Loucy (cell line): ENCODE results near the gene PSMA8.
"Not testable (repeated sequence)": the region's sequence is repeated elsewhere in the genome, so short reads cannot be mapped to it uniquely, and the experiment has no call there.

Experiments used
- H2AFZ ChIP-seq: fragments of 200-600 bp; sonication (generic); 2 replicates; pipeline ENCODE4 v1.6.0; 2016; ENCODE audit warnings: antibody characterized with exemption, mild to moderate bottlenecking, low read length, moderate library complexity
- H3F3A ChIP-seq: fragments of 200-600 bp; 2 replicates; pipeline ENCODE4 v1.6.0; 2016; ENCODE audit warnings: antibody characterized with exemption, low read depth, mild to moderate bottlenecking
- H3K27me3 ChIP-seq: fragments of 200-600 bp; sonication (generic); 2 replicates; pipeline ENCODE4 v1.6.1; 2014; ENCODE audit warnings: low read length, mild to moderate bottlenecking; ENCODE audit not compliant: insufficient read depth, poor library complexity, severe bottlenecking
- H3K36me3 ChIP-seq: fragments of 200-600 bp; sonication (generic); 2 replicates; pipeline ENCODE4 v1.6.1; 2016; ENCODE audit warnings: low read length; ENCODE audit not compliant: insufficient read depth
- H3K4me1 ChIP-seq: fragments of 200-600 bp; sonication (generic); 2 replicates; pipeline ENCODE4 v1.5.1; 2014; ENCODE audit warnings: low read length, mild to moderate bottlenecking; ENCODE audit not compliant: insufficient read depth, poor library complexity, severe bottlenecking
- H3K4me2 ChIP-seq: fragments of 200-600 bp; sonication (generic); 2 replicates; pipeline ENCODE4 v1.6.0; 2014; ENCODE audit warnings: antibody characterized with exemption, low read length, low read depth, mild to moderate bottlenecking; ENCODE audit not compliant: poor library complexity, severe bottlenecking
- H3K4me3 ChIP-seq: fragments of 200-600 bp; sonication (generic); 2 replicates; pipeline ENCODE4 v1.5.1; 2014; ENCODE audit warnings: low read length, mild to moderate bottlenecking, mixed read lengths; ENCODE audit not compliant: poor library complexity, severe bottlenecking
- H3K79me2 ChIP-seq: fragments of 200-600 bp; sonication (generic); 2 replicates; pipeline ENCODE4 v1.6.1; 2014; ENCODE audit warnings: low read length; ENCODE audit not compliant: insufficient read depth
- H3K9ac ChIP-seq: fragments of 200-600 bp; sonication (generic); 2 replicates; pipeline ENCODE4 v1.6.0; 2014; ENCODE audit warnings: mild to moderate bottlenecking, low read depth, low read length, moderate library complexity; ENCODE audit not compliant: poor library complexity, severe bottlenecking
- H3K9me2 ChIP-seq: fragments of 200-600 bp; sonication (generic); replicated peaks from 2 replicates; pipeline ENCODE4 v1.6.1; 2016; ENCODE audit warnings: low read depth, low read length, mixed read lengths
- H3K9me3 ChIP-seq: fragments of 200-600 bp; sonication (generic); 2 replicates; pipeline ENCODE4 v1.6.1; 2014; ENCODE audit warnings: mild to moderate bottlenecking, antibody characterized with exemption, low read length, low read depth; ENCODE audit not compliant: insufficient read depth
- H4K20me1 ChIP-seq: fragments of 200-600 bp; sonication (generic); 2 replicates; pipeline ENCODE4 v1.6.0; 2014; ENCODE audit warnings: antibody characterized with exemption, low read length, mild to moderate bottlenecking; ENCODE audit not compliant: insufficient read depth, poor library complexity, severe bottlenecking
- EZH2phosphoT487 ChIP-seq: fragments of 200-600 bp; IDR thresholded peaks from 2 replicates; pipeline ENCODE4 v1.6.1; 2018; ENCODE audit warnings: antibody characterized with exemption, mild to moderate bottlenecking, moderate library complexity, borderline replicate concordance
- TF ChIP-seq, protein P1 (sequence below): fragments of 200-600 bp; sonication (generic); conservative IDR thresholded peaks from 2 replicates; pipeline ENCODE4 v1.5.1; 2014; ENCODE audit warnings: mild to moderate bottlenecking, antibody characterized with exemption, low read length

The PSMA8 gene

DNA sequence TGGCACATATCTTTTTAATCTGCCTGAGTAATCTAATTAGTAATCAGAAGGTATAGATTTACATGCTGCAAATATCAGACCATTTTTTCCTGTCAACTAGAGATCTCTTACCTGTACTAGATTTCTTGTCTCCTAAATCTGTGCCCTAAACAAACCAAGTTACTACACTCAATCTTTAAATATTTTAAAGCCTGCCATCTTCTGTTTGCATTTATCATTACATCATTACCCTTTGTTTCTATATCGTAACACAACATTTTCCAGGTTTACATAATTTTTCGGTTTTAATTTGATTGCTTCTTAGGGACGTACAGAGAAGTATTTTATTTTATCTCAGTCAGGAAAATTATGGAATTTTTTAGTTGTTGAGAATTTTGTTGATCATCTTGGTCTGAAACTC, 25.7 kb downstream of the PSMA8 start:
- no peak overlapping the region for H3K4me2 ChIP-seq
- H2AFZ ChIP-seq, result no peak overlapping the region
- no peak overlapping the region for H3K4me3 ChIP-seq
- H3K36me3 ChIP-seq, result no peaks in the 10 kb centered on the region
- H3K9ac ChIP-seq, result no peak overlapping the region
- no peaks in the 10 kb centered on the region for H3K79me2 ChIP-seq
- H3K27me3 ChIP-seq, result no peaks in the 10 kb centered on the region
- no peaks in the 10 kb centered on the region for H3K9me3 ChIP-seq
- no peaks in the 10 kb centered on the region for H3K4me1 ChIP-seq
- H3F3A ChIP-seq, result no peaks in the 10 kb centered on the region
- H3K9me2 ChIP-seq, result no peaks in the 10 kb centered on the region
- TF ChIP-seq, protein P1, sequence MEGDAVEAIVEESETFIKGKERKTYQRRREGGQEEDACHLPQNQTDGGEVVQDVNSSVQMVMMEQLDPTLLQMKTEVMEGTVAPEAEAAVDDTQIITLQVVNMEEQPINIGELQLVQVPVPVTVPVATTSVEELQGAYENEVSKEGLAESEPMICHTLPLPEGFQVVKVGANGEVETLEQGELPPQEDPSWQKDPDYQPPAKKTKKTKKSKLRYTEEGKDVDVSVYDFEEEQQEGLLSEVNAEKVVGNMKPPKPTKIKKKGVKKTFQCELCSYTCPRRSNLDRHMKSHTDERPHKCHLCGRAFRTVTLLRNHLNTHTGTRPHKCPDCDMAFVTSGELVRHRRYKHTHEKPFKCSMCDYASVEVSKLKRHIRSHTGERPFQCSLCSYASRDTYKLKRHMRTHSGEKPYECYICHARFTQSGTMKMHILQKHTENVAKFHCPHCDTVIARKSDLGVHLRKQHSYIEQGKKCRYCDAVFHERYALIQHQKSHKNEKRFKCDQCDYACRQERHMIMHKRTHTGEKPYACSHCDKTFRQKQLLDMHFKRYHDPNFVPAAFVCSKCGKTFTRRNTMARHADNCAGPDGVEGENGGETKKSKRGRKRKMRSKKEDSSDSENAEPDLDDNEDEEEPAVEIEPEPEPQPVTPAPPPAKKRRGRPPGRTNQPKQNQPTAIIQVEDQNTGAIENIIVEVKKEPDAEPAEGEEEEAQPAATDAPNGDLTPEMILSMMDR, result peak; percentile 64
- TF ChIP-seq EZH2phosphoT487, result no peak
- H4K20me1 ChIP-seq, result no peaks in the 10 kb centered on the region

DNA sequence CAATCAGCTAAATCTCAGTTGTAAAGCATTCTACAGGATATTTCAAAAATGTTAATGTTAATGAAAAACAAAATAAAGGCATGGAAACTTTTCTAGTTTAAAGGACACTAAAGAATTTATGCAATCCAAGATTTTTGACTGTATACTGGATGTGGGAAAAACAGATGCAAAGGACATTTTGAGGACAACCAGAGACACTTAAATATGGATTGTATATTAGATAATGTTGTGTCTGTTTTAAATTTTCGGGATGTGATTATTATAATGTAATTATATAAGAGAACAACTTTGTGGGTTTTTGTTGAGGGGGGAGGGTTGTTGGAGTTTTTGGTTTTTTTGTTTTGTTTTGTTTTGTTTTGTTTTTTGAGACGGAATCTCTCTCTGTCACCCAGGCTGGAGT, 30.9 kb downstream of the PSMA8 start:
- Histone ChIP-seq H3K27me3 (no peaks in the 10 kb centered on the region), H4K20me1 (no peaks in the 10 kb centered on the region), H3K36me3 (no peaks in the 10 kb centered on the region), H3K4me2 (no peak overlapping the region), H3K9me2 (no peaks in the 10 kb centered on the region), H3K4me1 (peaks cover 14% of the 10 kb centered on the region), H2AFZ (no peak overlapping the region), H3K9me3 (no peaks in the 10 kb centered on the region), H3K4me3 (no peak overlapping the region), H3K79me2 (no peaks in the 10 kb centered on the region), H3K9ac (no peak overlapping the region), H3F3A (no peaks in the 10 kb centered on the region)
- TF ChIP-seq EZH2phosphoT487, result no peak
- TF ChIP-seq, protein P1, result no peak

DNA sequence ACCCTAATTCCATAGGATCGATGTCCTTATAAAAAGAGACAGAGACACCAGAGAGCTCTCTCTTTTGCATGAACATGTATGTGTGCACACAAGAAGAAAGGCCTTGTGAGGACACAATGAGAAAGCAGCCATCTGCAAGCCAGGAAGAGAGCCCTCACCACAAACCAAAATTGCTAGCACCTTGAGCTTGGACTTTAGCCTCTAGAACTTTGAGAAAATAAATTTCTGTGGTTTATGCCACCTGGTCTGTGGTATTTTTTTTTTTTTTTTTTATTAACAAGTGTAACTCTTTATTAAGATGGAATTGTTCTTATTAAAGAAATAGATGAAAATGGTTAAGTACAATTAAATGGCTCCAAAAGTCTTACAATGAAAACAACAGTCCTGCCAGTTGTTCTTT, 33.9 kb downstream of the PSMA8 start:
- Histone ChIP-seq H3K9ac (peak overlapping the region; percentile 55), H3K4me3 (peak overlapping the region; percentile 56), H2AFZ (peak overlapping the region; percentile 76; the same call in 1 of the 2 replicates), H3K4me2 (peak overlapping the region; percentile 74), H3K4me1 (peaks cover 18% of the 10 kb centered on the region)
- H3K79me2 ChIP-seq, H3K9me2 ChIP-seq, H3K27me3 ChIP-seq, H3K36me3 ChIP-seq, H3K9me3 ChIP-seq, H3F3A ChIP-seq, H4K20me1 ChIP-seq: not testable (repeated sequence)

DNA sequence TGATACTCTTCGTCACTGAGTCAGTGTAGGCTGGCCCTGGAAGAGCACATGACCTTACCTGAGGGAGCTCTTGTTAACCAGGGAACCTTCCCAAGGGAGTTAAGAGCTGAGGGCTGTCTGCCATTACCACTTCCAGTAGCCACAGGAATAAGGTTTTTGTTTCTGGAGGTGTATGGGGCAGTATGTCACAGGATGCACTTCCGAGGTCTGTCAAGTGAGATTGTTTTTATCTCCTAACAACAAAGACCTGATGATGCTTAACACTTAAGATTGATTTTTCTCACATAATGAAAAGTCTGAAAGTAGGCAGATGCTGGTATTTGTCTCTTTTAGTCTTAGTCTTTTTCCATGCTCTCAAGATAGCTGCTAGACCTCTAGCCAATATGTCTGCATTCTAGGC, 41.8 kb downstream of the PSMA8 start:
- 0 out of 2 replicates have a peak, but pooled peaks cover 2% of the 10 kb centered on the region for H3F3A ChIP-seq
- no peak overlapping the region for H3K4me2 ChIP-seq
- H3K27me3 ChIP-seq, result no peaks in the 10 kb centered on the region
- TF ChIP-seq, protein P1, result no peak
- TF ChIP-seq EZH2phosphoT487, result no peak
- no peak overlapping the region for H3K9ac ChIP-seq
- no peaks in the 10 kb centered on the region for H3K36me3 ChIP-seq
- peaks cover 21% of the 10 kb centered on the region for H3K4me1 ChIP-seq
- H3K9me2 ChIP-seq, result no peaks in the 10 kb centered on the region
- H3K9me3 ChIP-seq, result no peaks in the 10 kb centered on the region
- H2AFZ ChIP-seq, result no peak overlapping the region
- H4K20me1 ChIP-seq, result no peaks in the 10 kb centered on the region
- no peaks in the 10 kb centered on the region for H3K79me2 ChIP-seq
- no peak overlapping the region for H3K4me3 ChIP-seq
